HTR-8/SVneo (cell line): ENCODE results near the gene CFAP58.
A peak's percentile ranks its signal among the peaks of the same experiment; 100 is the strongest.

Experiments used
- DNase-seq: peaks from one replicate; pipeline ENCODE4 v3.0.0; 2011; ENCODE audit warnings: low spot score, mixed read lengths; ENCODE audit not compliant: insufficient read length
- FAIRE-seq: peaks from 2 replicates; lab custom pipeline; 2011; peaks lifted over from hg19 to GRCh38; lab: Jason Lieb, UNC

The CFAP58 gene

GRCh38 chr10:104333728-104334373, 19.8 kb upstream of the CFAP58 start:
- DNase-seq, result no peak
- no peak for FAIRE-seq

- FAIRE-seq, result no peak
Measured at GRCh38 chr10:104334561-104334960, 19.1 kb upstream of the CFAP58 start.

GRCh38 chr10:104334965-104335650, 18.5 kb upstream of the CFAP58 start:
- FAIRE-seq (no peak), DNase-seq (no peak)

More at GRCh38 chr10:104334561-104334960, 19.1 kb upstream of the CFAP58 start:
- DNase-seq, result no peak

DNA sequence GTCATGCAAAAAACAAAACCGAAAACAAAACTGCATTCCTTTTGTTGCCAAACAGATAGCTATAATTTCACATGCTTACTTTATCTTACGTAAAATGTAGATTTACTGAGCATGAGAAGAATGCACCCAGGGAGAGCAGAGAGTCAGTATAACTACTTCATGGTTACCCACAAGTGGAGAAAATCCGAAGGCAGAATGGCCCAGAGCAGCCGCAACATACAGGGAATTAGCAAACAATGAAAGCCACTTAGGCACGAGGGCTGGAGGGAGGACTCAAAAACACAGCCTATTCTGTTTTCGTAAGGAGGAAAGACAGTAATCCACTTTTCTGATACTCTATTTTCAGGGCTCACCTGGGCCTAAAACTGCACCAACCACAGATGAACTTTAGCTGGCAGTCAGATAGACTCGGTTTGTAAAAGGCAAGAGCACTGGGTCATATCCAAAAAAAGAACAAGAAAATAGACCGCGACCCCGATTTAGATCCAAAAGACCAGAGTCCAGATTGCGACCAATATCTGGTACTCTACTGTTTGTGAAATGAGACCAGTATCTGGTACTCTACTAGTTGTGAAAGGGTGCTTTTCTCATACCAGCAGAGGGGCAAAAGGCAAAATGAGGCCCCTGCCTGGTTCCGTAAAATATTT, 16.7 kb upstream of the CFAP58 start:
- no peak for FAIRE-seq
- no peak for DNase-seq

GRCh38 chr10:104337521-104337984, 16.1 kb upstream of the CFAP58 start:
- FAIRE-seq (no peak), DNase-seq (no peak)

- FAIRE-seq (no peak), DNase-seq (peak; percentile 66)
Measured at GRCh38 chr10:104337985-104338735, 15.5 kb upstream of the CFAP58 start, which contains the start of gene ITPRIP. ITPRIP (minus strand) TSS chr10:104338465; CDS start chr10:104316051, 22,414 bp downstream.

GRCh38 chr10:104339469-104340110, 14.0 kb upstream of the CFAP58 start:
- no peak for DNase-seq
- FAIRE-seq, result no peak

- FAIRE-seq (no peak), DNase-seq (no peak)
Measured at GRCh38 chr10:104340111-104340526, 13.5 kb upstream of the CFAP58 start.

DNA sequence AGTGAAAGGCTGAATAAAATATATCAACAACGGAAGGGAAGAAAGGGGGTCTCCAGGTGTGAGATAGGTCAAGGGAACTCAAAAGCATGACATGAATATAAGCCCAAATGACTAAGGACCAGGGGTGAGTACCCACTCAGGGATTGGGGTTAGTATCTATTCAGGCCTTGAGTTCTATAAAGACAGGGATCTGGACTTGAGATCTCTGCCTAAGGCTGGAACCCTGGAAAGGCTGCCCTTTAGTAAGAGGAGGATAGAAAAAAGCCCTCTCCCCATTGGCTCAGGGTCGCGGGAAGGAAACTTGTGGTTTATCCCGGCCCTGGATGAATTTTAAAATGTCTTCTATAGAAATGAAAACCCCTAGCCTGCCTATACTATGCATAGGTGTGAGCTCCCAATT, 13.0 kb upstream of the CFAP58 start:
- no peak for DNase-seq
- no peak for FAIRE-seq

GRCh38 chr10:104342941-104343411, 10.7 kb upstream of the CFAP58 start:
- FAIRE-seq (no peak), DNase-seq (no peak)

DNA sequence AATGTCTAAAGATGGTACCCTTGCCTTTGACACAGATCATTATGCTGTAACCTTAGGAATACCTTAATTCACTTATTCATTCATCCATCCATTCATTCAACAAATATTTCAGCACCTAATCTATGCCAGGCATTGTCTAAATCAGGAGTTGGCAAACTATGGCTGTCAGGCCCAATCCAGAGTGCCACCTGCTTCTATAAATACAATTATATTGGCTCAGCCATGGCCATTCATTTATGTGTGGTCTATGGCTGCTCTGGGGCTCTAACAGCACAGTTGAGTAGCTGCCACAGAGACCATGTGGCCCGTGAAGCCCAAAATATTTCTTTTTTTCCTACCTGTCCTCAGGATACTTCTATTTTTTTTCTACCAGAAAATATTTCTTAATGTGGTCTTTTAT, 9.4 kb upstream of the CFAP58 start:
- DNase-seq (no peak), FAIRE-seq (no peak)

DNA sequence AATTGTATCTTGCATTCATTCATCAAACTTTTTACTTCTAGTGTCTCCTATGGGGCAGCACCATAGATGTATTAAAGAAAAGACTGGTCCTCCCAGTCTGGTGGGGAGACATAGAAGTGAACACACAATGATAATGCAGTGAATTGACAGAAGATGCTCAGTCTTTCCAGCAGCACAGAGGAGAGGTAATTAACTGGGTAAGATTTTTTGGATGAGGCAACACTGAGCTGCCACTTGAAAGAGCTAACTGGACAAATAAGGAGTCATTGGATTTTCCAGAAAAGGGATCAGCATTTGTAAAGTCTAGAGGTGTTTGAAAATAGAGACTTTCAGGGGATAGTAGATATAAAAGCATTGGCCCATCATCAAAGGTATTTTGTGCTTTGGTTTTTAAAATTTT, 8.1 kb upstream of the CFAP58 start:
- no peak for FAIRE-seq
- DNase-seq, result no peak

DNA sequence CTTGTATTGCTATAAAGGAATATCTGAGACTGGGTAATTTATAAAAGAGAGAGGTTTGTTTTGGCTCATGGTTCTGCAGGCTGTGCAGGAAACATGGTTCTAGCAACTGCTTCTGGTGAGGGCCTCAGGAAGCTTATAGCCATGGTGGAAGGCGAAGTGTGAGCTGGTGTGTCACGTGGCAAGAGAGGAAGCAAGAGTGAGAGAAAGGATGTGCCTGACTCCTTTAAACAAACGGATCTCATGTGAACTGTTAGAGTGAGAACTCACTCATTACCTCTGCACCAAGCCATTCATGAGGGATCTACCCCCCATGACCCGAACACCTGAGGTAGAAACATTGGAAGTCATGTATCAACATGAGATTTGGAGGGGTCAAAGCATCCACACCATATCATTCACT, 7.7 kb upstream of the CFAP58 start:
- FAIRE-seq (no peak), DNase-seq (no peak)

DNA sequence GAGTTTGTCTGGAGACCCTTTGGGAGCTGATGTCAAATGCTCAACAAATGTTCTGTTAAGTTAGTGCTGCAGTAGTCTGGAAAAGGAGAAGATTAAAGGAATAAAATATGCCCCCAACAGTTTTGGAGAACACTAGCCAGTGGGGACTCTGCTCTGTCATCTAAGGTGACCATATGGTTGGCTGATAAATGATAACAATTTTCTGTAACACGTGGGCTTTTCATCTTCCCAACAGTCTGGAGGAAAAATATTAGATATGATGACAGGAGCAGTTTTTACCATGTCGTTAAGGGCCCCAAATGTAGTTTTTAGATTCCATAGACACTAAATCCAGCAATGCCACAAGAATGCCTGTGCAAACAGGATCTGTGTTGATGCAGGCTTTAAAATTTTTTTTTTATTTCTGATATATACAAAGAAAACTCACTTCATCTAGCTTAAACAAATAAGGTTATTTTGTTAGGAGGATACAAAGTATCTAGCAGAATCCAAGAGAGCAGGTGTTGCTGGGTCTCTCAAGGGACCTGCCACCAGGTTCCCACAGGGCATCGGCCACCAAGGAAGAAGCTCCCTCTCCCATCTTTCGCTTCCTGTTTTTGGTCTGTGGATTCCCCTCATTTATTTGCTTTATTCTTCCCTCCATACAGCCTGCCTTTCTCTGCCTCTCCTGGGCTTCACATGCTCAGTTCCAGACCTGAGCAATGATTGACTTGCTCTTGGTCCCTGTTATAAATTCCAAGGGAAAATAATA, 6.2 kb upstream of the CFAP58 start:
- DNase-seq (no peak), FAIRE-seq (no peak)

- DNase-seq (no peak), FAIRE-seq (no peak)
Measured at GRCh38 chr10:104348601-104349000, 5.0 kb upstream of the CFAP58 start.

GRCh38 chr10:104349623-104350126, 4.0 kb upstream of the CFAP58 start:
- DNase-seq, result no peak
- FAIRE-seq, result no peak

GRCh38 chr10:104350127-104350635, 3.5 kb upstream of the CFAP58 start:
- peak; percentile 59 for DNase-seq
- FAIRE-seq, result peak; percentile 23

- FAIRE-seq, result no peak
- no peak for DNase-seq
Measured at GRCh38 chr10:104351061-104351702, 2.5 kb upstream of the CFAP58 start.
